Colonic mucosa (tissue), 4 donors: ENCODE data around the gene SF1. TPM values are rescaled to one million over a fixed set of nuclear protein-coding genes. Genes with fewer than 3 reads are reported as not detected.

Source experiments
- DNase-seq: peaks from one replicate; pipeline ENCODE4 v3.0.0-alpha.2; 2020
- H3K27ac ChIP-seq: fragments of 200-600 bp; one replicate; pipeline ENCODE4 v1.8.0; 2021
- H3K27me3 ChIP-seq: fragments of 200-600 bp; one replicate; pipeline ENCODE4 v1.8.0; 2021
- H3K36me3 ChIP-seq: fragments of 200-600 bp; one replicate; pipeline ENCODE4 v1.8.0; 2021
- H3K4me1 ChIP-seq: fragments of 200-600 bp; one replicate; pipeline ENCODE4 v1.8.0; 2021; ENCODE audit warnings: mild to moderate bottlenecking
- H3K4me3 ChIP-seq: fragments of 200-600 bp; one replicate; pipeline ENCODE4 v1.8.0; 2021
- H3K9ac ChIP-seq, 2 donors: one replicate each; pipeline ENCODE4 v1.7.0; 2013; ENCODE audit warnings: control low read depth in 2 of 2, low read depth in 2 of 2, low read length in 2 of 2
- H3K9me3 ChIP-seq: fragments of 200-600 bp; one replicate; pipeline ENCODE4 v1.8.0; 2021
- CTCF ChIP-seq: fragments of 200-600 bp; IDR thresholded peaks from one replicate; pipeline ENCODE4 v1.8.0; 2022; ENCODE audit warnings: antibody characterized with exemption, mild to moderate bottlenecking
- intact Hi-C: fragments of 100-400 bp; cut with DNase I; formaldehyde crosslinking; loops from one replicate; pipeline ENCODE4 v1.14.1; 2022
- total RNA-seq, 2 donors: library from RNA; stranded (reverse); fragmentation: NEBNext Ultra II Directional in 1 of 2; extraction: Animal tissue kit (Norgen Biotek cat#: 25700) in 1 of 2; gene quantifications; one replicate each; pipeline ENCODE4 v1.2.1, GENCODE V29; 2021
- donor health status: healthy.
- donor health status: DM: no; HTN: no; CAD: no.
- donor health status: DM: no; HTN: no; CAD: no.

Gene SF1
- total RNA-seq, 2 donors from 2014 or later = 164 to 220 TPM

GRCh38 chr11:64789331-64790204 lies 11.2 kb upstream of the SF1 start:
- Histone ChIP-seq H3K27ac (no peak overlapping the region), H3K27me3 (no peaks in the 10 kb centered on the region), H3K36me3 (no peaks in the 10 kb centered on the region), H3K4me3 (no peak overlapping the region), H3K9ac (no peak overlapping the region), H3K4me1 (no peaks in the 10 kb centered on the region), H3K9me3 (no peaks in the 10 kb centered on the region)
- no peak for TF ChIP-seq CTCF
- no peak for DNase-seq
- intact Hi-C loops = loop anchor here (5.0 kb wide), 2 partner anchors 53 to 103 kb away; partner anchors contain the start of gene CDC42BPG

DNA sequence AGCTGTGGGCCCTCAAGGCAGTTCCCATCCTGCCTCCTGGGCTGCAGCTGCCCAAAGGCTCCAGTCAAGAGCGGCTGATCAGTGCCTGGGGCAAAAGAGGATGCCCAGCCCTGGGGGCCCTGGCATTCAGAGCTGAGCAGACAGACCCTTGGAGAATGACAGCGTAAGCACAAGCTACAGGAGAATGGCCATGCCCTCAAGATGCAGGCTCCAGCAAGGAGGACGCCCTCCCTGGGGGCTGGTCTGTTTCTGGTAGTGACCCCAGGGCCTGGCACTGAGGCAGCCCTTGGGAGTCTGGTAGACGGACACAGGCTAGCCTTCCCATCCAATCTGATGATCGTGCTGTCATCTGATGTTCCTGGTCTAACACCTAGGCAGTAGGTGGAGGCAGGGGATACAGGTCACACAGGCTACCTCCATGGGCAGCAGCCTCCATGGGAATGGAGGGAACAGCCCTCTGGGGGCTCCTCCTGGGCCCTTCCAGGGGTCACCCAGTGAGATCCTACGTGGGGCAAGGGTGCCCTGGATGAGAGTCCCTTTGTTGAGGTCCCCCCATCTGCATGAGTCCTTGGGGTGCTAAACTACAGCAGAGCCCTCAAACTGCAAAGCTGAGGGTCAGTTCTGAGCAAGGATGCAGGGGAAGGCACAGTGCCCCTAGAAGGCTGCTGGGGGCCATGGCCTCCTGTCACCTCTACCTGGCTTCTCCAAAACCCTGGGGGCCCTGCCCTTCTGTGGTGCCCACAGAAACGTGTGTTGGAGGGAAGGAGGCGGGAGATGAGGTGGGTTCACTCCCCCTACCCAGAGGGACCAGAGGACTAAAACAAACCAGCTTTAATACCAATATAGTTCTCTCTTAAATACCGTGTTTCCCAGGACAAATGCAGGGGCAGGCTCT lies 10.2 kb upstream of the SF1 start:
- Histone ChIP-seq H3K4me3 (no peak overlapping the region), H3K27me3 (no peaks in the 10 kb centered on the region), H3K9ac (no peak overlapping the region), H3K4me1 (no peaks in the 10 kb centered on the region), H3K27ac (no peak overlapping the region), H3K36me3 (no peaks in the 10 kb centered on the region), H3K9me3 (no peaks in the 10 kb centered on the region)
- intact Hi-C loops = loop anchor here (5.0 kb wide), 2 partner anchors 54 to 104 kb away; partner anchors contain the start of gene CDC42BPG
- DNase-seq = no peak
- no peak for TF ChIP-seq CTCF

DNA sequence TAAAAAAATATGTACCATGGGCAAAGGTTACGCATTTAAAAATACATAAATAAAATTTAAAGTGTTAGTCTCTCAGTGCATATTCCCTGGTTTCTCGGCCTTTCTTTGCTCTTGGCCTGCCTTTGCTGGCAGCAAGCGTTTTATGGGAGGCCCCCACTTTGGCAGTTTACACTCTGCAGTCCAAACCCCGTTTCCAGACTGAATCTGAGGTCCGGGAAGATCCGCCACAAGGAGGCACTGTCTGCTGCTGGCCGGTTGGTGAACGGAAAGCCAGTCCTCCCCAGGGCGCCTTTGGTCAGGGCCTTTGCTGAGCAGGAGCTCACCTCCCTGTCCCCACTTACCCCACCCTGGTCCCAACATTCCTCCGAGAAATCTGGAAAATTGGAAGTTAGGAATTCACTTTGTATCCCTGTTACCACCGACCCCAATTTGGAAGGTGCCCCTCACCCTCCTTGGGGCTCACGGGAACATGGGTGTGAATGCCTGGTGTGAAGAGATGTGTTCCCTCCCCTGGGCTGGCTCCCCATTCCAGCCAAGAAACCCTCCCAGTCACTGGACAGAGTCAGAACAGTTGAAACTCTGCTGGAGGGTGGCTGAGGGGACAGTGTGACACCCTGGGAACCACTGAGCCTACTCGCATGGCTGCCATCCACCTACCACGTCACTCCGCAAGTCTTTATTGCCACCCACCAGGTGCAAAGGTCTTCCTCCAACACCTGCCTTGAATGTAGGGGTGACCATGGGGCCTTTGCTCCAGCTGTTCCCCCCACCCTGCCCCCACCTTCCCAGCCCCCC lies 9.4 kb upstream of the SF1 start:
- H3K9me3 ChIP-seq = no peaks in the 10 kb centered on the region
- no peak overlapping the region for H3K4me3 ChIP-seq
- H3K27me3 ChIP-seq = no peaks in the 10 kb centered on the region
- TF ChIP-seq CTCF = peak; percentile 53
- intact Hi-C loops = loop anchor here (5.0 kb wide), 2 partner anchors 55 to 105 kb away; partner anchors contain the start of gene CDC42BPG
- no peaks in the 10 kb centered on the region for H3K4me1 ChIP-seq
- DNase-seq = peak; percentile 80
- H3K9ac ChIP-seq = no peak overlapping the region
- no peaks in the 10 kb centered on the region for H3K36me3 ChIP-seq
- H3K27ac ChIP-seq = no peak overlapping the region

- Histone ChIP-seq H3K4me3 (no peak overlapping the region), H3K27me3 (no peaks in the 10 kb centered on the region), H3K36me3 (no peaks in the 10 kb centered on the region), H3K9ac (no peak overlapping the region), H3K4me1 (no peaks in the 10 kb centered on the region), H3K27ac (no peak overlapping the region), H3K9me3 (no peaks in the 10 kb centered on the region)
- DNase-seq = no peak
- intact Hi-C loops = loop anchor here (5.0 kb wide), 2 partner anchors 56 to 106 kb away; partner anchors contain the start of gene CDC42BPG
- TF ChIP-seq CTCF = no peak
Observed at GRCh38 chr11:64786308-64786707, 8.0 kb upstream of the SF1 start.
